Esophagus muscularis mucosa (tissue), 3 donors: ENCODE data around the gene ORM1.

Experiments used
- POLR2A ChIP-seq: fragments of 450-650 bp; IDR thresholded peaks from one replicate; pipeline ENCODE4 v1.6.1; 2017; ENCODE audit warnings: antibody characterized with exemption, moderate library complexity, mild to moderate bottlenecking, low read depth
- TF ChIP-seq, protein P1 (sequence below), 3 experiments: fragments of 200-600 bp in 2 of 3; fragments of 450-650 bp in 1 of 3; sonication (generic) in 2 of 3; IDR thresholded peaks; one replicate each; pipeline ENCODE4 v1.5.1; 2017 to 2019; ENCODE audit warnings: antibody characterized with exemption in 3 of 3, mild to moderate bottlenecking in 2 of 3, moderate library complexity in 1 of 3

DNA sequence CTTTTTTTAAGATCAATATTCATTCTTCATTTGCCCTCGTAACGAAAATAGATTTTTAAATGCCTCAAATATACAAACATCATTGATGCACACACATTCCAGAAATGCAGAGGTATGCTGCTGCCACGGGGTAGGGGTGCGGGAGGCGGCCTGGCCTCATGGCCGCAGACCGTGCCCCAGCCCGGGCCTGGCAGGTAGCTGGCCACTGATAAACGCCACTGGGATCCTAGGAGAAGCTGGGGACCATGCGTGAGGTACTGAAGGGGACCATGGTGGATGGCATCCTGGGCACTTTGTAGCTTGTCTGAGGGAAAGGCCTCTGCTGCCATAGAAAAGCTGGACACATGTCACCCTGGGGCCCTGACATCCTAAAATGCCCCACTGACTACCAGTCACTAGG lies 13.3 kb downstream of the ORM1 start:
- TF ChIP-seq, protein P1, sequence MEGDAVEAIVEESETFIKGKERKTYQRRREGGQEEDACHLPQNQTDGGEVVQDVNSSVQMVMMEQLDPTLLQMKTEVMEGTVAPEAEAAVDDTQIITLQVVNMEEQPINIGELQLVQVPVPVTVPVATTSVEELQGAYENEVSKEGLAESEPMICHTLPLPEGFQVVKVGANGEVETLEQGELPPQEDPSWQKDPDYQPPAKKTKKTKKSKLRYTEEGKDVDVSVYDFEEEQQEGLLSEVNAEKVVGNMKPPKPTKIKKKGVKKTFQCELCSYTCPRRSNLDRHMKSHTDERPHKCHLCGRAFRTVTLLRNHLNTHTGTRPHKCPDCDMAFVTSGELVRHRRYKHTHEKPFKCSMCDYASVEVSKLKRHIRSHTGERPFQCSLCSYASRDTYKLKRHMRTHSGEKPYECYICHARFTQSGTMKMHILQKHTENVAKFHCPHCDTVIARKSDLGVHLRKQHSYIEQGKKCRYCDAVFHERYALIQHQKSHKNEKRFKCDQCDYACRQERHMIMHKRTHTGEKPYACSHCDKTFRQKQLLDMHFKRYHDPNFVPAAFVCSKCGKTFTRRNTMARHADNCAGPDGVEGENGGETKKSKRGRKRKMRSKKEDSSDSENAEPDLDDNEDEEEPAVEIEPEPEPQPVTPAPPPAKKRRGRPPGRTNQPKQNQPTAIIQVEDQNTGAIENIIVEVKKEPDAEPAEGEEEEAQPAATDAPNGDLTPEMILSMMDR (IDR thresholded peaks at IDR 0.05): no peak
- no peak for TF ChIP-seq POLR2A
